ENCODE results near the gene GAA.
A peak's percentile ranks its signal among the peaks of the same experiment; 100 is the strongest.

GAA gene

GRCh38 chr17:80141463-80142165, 40.2 kb downstream of the GAA start:
- Histone ChIP-seq H3K4me3 (ENCODE audit: low read depth, low read length, poor library complexity, severe bottlenecking) (no peak overlapping the region), H3K9ac (ENCODE audit: low read length) (no peak overlapping the region), H3K4me2 (ENCODE audit: low read length) (no peak overlapping the region), H2AFZ (ENCODE audit: low read length) (no peak overlapping the region), H3K79me2 (ENCODE audit: insufficient read depth, low read length) (peaks cover 26% of the 10 kb centered on the region), H3K9me2 (ENCODE audit: low read depth, low read length) (no peaks in the 10 kb centered on the region), H4K20me1 (ENCODE audit: insufficient read depth, low read length) (no peaks in the 10 kb centered on the region), H3K4me1 (ENCODE audit: insufficient read depth, low read length, severe bottlenecking) (peaks cover 21% of the 10 kb centered on the region), H3F3A (ENCODE audit: insufficient read depth, low read length) (no peaks in the 10 kb centered on the region), H3K36me3 (ENCODE audit: insufficient read depth, low read length) (peaks cover 90% of the 10 kb centered on the region), H3K27me3 (ENCODE audit: insufficient read depth, low read length) (no peaks in the 10 kb centered on the region), H3K27ac (ENCODE audit: low read depth, low read length, poor library complexity, severe bottlenecking) (no peak overlapping the region), H3K9me3 (ENCODE audit: low read length) (no peaks in the 10 kb centered on the region)
- TF ChIP-seq EZH2 (IDR thresholded peaks at IDR 0.05; ENCODE audit: borderline replicate concordance, low read length) (no peak), CTCF (IDR thresholded peaks at IDR 0.05; ENCODE audit: low read length) (no peak)

GRCh38 chr17:80142929-80143328, 41.5 kb downstream of the GAA start:
- TF ChIP-seq EZH2 (IDR thresholded peaks at IDR 0.05; ENCODE audit: borderline replicate concordance, low read length), result no peak
- TF ChIP-seq CTCF (IDR thresholded peaks at IDR 0.05; ENCODE audit: low read length), result no peak
- H3K9me3 ChIP-seq (ENCODE audit: low read length), result no peaks in the 10 kb centered on the region
- H3K27me3 ChIP-seq (ENCODE audit: insufficient read depth, low read length), result no peaks in the 10 kb centered on the region
- peaks cover 27% of the 10 kb centered on the region for H3K79me2 ChIP-seq (ENCODE audit: insufficient read depth, low read length)
- H3K4me1 ChIP-seq (ENCODE audit: insufficient read depth, low read length, severe bottlenecking), result peaks cover 23% of the 10 kb centered on the region
- no peaks in the 10 kb centered on the region for H3F3A ChIP-seq (ENCODE audit: insufficient read depth, low read length)
- H3K4me3 ChIP-seq (ENCODE audit: low read depth, low read length, poor library complexity, severe bottlenecking), result no peak overlapping the region
- H3K9ac ChIP-seq (ENCODE audit: low read length), result no peak overlapping the region
- H3K4me2 ChIP-seq (ENCODE audit: low read length), result no peak overlapping the region
- no peak overlapping the region for H3K27ac ChIP-seq (ENCODE audit: low read depth, low read length, poor library complexity, severe bottlenecking)
- H3K9me2 ChIP-seq (ENCODE audit: low read depth, low read length), result no peaks in the 10 kb centered on the region
- no peaks in the 10 kb centered on the region for H4K20me1 ChIP-seq (ENCODE audit: insufficient read depth, low read length)
- peaks cover 76% of the 10 kb centered on the region for H3K36me3 ChIP-seq (ENCODE audit: insufficient read depth, low read length)
- no peak overlapping the region for H2AFZ ChIP-seq (ENCODE audit: low read length)

- peaks cover 52% of the 10 kb centered on the region for H3K36me3 ChIP-seq (ENCODE audit: insufficient read depth, low read length)
- H3K27me3 ChIP-seq (ENCODE audit: insufficient read depth, low read length), result no peaks in the 10 kb centered on the region
- H3K9me2 ChIP-seq (ENCODE audit: low read depth, low read length), result no peaks in the 10 kb centered on the region
- peak overlapping the region; percentile 15 for H3K27ac ChIP-seq (ENCODE audit: low read depth, low read length, poor library complexity, severe bottlenecking)
- no peak overlapping the region for H2AFZ ChIP-seq (ENCODE audit: low read length)
- no peaks in the 10 kb centered on the region for H3K9me3 ChIP-seq (ENCODE audit: low read length)
- peak overlapping the region; percentile 92 for H3K4me3 ChIP-seq (ENCODE audit: low read depth, low read length, poor library complexity, severe bottlenecking)
- peak overlapping the region; percentile 90 for H3K9ac ChIP-seq (ENCODE audit: low read length)
- H3K79me2 ChIP-seq (ENCODE audit: insufficient read depth, low read length), result peaks cover 27% of the 10 kb centered on the region
- no peak for TF ChIP-seq EZH2 (IDR thresholded peaks at IDR 0.05; ENCODE audit: borderline replicate concordance, low read length)
- TF ChIP-seq CTCF (IDR thresholded peaks at IDR 0.05; ENCODE audit: low read length), result no peak
- peaks cover 29% of the 10 kb centered on the region for H3K4me1 ChIP-seq (ENCODE audit: insufficient read depth, low read length, severe bottlenecking)
- H4K20me1 ChIP-seq (ENCODE audit: insufficient read depth, low read length), result no peaks in the 10 kb centered on the region
- peak overlapping the region; percentile 98 for H3K4me2 ChIP-seq (ENCODE audit: low read length)
- H3F3A ChIP-seq (ENCODE audit: insufficient read depth, low read length), result peaks cover 7% of the 10 kb centered on the region; the same call in 1 of the 2 replicates
Measured at GRCh38 chr17:80145076-80146075, 44.0 kb downstream of the GAA start.

All from OCI-LY1 (cell line).